ENCODE data around the gene RDH16. TPM values are rescaled to one million over a fixed set of nuclear protein-coding genes. Genes with fewer than 3 reads are reported as not detected.

Gene RDH16, protein sequence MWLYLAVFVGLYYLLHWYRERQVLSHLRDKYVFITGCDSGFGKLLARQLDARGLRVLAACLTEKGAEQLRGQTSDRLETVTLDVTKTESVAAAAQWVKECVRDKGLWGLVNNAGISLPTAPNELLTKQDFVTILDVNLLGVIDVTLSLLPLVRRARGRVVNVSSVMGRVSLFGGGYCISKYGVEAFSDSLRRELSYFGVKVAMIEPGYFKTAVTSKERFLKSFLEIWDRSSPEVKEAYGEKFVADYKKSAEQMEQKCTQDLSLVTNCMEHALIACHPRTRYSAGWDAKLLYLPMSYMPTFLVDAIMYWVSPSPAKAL
- 1 to 10 TPM in 1 of 4 donors, under 1 TPM in 3; 0.46 to 1.2 (median 0.52) TPM for polyA plus RNA-seq (ENCODE audit: insufficient read length in 4 of 4)

- no peak for DNase-seq (ENCODE audit: low read depth in 4 of 4, low spot score in 3 of 4)
These were observed at the start of gene RDH16 for GRCh38 chr12:56957229-56958052. TSS of gene RDH16 (minus strand) at chr12:56957608. CDS start at chr12:56957462, 146 bp downstream.

GRCh38 chr12:57006809-57007475, 49.5 kb upstream of the RDH16 start:
- no peak for DNase-seq (ENCODE audit: low read depth in 4 of 4, low spot score in 3 of 4)

DNA sequence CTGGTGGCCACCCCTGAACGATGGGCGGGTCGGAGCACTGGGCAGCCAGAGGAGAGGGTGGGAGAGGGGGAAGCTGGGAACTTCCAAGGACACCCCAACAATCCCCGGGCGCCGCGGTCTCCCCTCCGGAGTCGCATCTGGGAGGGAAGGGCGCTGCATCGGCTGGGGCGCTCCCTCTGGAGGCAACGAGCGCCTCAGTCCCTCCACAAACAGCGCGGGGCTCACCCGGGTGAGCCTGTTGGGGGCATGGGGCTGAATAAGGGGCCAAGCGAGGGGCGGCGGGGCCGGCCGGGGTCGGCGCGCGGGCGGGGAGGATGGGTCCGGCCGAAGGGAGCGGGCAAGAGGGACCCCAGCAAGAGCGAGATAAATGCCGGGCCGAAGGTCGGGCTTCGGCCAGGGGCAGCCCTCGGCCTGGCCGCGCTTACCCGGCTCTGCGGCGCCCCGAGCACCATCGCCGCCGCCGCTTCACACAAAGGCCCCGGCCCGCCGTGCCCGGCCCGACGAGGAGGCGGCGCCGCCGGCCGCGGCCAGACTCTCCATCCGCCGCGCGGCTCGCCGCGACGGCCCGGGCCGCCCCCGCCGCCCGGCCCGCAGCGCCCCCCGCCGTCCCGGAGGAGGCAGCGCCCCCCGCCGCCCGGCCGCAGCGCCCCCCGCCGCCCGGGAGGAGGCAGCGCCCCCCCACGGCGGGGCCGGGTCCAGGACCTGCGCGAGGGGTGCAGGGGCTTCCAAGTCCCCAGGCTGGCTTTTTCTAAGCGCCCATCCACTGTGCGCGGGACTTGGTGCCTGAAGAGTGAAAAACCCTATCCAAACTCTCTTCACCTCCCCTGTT, 48.8 kb upstream of the RDH16 start, which contains the start of gene ZBTB39:
Gene ZBTB39, minus strand, starts transcription at position 567 of the 829 bp plus-strand sequence. CDS start 1,629 bp downstream, outside the sequence.
- no peak for DNase-seq (ENCODE audit: low read depth in 4 of 4, low spot score in 3 of 4)

DNA sequence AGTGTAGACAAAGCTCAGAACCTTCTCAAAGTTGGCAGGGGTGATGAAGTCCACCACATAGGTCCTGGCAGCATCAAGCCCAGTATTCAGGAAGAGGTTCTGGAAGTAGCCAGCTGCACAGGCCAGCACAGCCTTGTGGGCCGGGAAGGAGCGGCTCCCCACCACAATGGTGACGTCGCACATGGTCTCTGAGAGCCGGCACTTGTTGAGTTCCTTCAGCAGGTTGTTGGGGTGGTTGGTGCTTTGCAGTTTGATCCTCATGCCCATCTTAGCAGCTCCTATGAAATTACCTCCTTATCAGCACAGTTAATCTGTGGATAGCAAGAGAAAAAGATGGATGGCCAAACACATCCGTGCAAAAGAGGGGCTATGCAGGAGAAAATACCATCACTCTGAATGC, 47.2 kb upstream of the RDH16 start:
- no peak for DNase-seq (ENCODE audit: low read depth in 4 of 4, low spot score in 3 of 4)

GRCh38 chr12:57003395-57003794, 46.0 kb upstream of the RDH16 start:
- no peak for DNase-seq (ENCODE audit: low read depth in 4 of 4, low spot score in 3 of 4)

DNA sequence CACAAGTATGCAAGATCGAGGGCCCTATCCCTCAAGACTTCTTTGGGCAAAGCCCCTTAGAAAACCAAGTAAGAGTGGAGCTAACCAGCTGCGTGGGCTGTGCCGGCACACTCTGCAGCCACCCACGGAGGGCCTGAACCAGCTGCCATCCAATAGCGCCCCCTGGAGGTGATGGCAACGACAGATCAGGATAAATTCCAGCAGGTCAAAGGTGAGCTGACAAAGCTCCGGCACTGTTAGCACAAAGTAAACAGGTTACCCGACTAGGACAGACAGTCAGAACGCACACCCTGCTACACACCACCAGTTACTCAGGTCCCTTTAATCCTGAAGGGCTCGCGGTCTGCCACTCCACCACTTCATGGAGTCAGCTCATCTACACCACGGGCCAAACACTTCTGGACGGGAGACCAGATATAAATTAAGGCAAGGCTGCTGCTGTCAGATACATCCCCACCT, 44.1 kb upstream of the RDH16 start:
- DNase-seq (ENCODE audit: low read depth in 4 of 4, low spot score in 3 of 4), result no peak

GRCh38 chr12:57000393-57000792, 43.0 kb upstream of the RDH16 start:
- DNase-seq (ENCODE audit: low read depth in 4 of 4, low spot score in 3 of 4), result no peak

DNA sequence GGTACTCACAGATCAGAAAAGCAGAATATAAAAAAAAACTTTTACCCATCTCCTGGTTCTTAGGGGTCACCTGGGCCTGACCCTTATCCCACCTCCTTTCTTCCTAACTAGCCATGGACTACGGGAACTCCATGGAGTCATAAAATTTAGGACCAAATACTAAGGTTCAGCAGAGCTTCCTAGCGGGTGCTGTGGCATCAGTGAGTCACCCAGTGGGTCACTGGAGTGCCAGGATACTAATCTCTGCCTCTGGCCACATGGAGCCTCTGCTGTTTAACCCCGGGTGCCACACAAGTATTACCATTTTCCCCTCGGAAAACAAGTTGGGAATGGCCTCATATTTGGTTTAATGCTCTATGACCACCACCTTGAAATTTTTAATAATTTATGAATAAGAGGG, 42.0 kb upstream of the RDH16 start:
- no peak for DNase-seq (ENCODE audit: low read depth in 4 of 4, low spot score in 3 of 4)

DNA sequence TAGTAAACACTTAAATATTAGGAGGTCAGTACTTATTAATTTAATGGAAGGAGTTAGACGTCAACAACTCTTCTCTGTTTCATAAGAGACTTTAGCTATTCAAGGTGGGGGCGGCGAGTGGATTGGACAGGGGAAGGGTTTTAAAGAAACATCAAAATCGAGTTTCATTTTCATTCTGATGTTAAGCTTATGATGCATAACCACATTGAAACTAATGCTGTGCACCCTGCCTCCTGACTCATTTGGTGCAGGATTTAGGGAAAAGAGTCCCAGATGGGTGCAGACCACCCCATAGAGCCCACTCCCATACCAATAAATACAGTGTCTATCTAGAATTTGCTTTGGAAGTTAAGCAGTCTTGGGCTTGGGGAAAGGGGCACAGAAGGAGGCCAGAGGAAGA, 41.6 kb upstream of the RDH16 start:
- DNase-seq (ENCODE audit: low read depth in 4 of 4, low spot score in 3 of 4), result no peak

DNA sequence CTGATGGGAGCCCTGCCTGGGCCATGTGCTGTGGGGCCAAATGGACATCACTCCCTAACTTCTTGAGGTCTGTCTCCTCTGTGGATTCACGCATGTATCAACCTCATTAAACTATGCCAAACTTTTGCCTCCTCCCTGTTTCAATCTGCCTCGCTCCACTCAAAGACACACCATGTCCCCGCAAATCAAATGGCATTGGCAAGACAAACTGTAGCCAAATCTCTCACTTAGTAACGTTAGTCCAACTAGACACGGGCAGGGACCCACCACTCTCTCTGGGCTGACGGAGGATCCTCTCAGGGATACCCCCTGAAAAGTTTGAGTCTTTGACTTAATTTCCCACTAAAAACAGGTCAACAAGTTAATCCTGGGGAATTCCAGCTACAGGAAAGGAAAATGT, 40.9 kb upstream of the RDH16 start:
- no peak for DNase-seq (ENCODE audit: low read depth in 4 of 4, low spot score in 3 of 4)

GRCh38 chr12:56996793-56997545, 39.6 kb upstream of the RDH16 start:
- DNase-seq (ENCODE audit: low read depth in 4 of 4, low spot score in 3 of 4), result no peak

GRCh38 chr12:56995930-56996496, 38.6 kb upstream of the RDH16 start:
- DNase-seq (ENCODE audit: low read depth in 4 of 4, low spot score in 3 of 4), result no peak

DNA sequence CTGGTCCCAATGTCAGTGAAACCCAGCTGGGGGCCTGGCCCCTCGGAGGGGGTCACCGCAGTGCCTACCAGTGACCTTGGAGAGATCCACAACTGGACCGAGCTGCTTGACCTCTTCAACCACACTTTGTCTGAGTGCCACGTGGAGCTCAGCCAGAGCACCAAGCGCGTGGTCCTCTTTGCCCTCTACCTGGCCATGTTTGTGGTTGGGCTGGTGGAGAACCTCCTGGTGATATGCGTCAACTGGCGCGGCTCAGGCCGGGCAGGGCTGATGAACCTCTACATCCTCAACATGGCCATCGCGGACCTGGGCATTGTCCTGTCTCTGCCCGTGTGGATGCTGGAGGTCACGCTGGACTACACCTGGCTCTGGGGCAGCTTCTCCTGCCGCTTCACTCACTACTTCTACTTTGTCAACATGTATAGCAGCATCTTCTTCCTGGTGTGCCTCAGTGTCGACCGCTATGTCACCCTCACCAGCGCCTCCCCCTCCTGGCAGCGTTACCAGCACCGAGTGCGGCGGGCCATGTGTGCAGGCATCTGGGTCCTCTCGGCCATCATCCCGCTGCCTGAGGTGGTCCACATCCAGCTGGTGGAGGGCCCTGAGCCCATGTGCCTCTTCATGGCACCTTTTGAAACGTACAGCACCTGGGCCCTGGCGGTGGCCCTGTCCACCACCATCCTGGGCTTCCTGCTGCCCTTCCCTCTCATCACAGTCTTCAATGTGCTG, 38.0 kb upstream of the RDH16 start:
- DNase-seq (ENCODE audit: low read depth in 4 of 4, low spot score in 3 of 4), result no peak

- no peak for DNase-seq (ENCODE audit: low read depth in 4 of 4, low spot score in 3 of 4)
These were observed 36.9 kb upstream of the RDH16 start for GRCh38 chr12:56994231-56994746.

- DNase-seq (ENCODE audit: low read depth in 4 of 4, low spot score in 3 of 4), result no peak
These were observed 35.9 kb upstream of the RDH16 start for GRCh38 chr12:56993346-56993745.

- DNase-seq (ENCODE audit: low read depth in 4 of 4, low spot score in 3 of 4), result no peak
These were observed 34.2 kb upstream of the RDH16 start for GRCh38 chr12:56991319-56992246.

- no peak for DNase-seq (ENCODE audit: low read depth in 4 of 4, low spot score in 3 of 4)
These were observed 33.4 kb upstream of the RDH16 start for GRCh38 chr12:56990648-56991318.

All from left renal pelvis (tissue), 4 donors.